Loucy (cell line): ENCODE measurements around the gene SLC27A3.

ENCODE experiments used
- H2AFZ ChIP-seq: fragments of 200-600 bp; sonication (generic); 2 replicates; pipeline ENCODE4 v1.6.0; 2016; ENCODE audit warnings: antibody characterized with exemption, mild to moderate bottlenecking, low read length, moderate library complexity
- H3F3A ChIP-seq: fragments of 200-600 bp; 2 replicates; pipeline ENCODE4 v1.6.0; 2016; ENCODE audit warnings: antibody characterized with exemption, low read depth, mild to moderate bottlenecking
- H3K27me3 ChIP-seq: fragments of 200-600 bp; sonication (generic); 2 replicates; pipeline ENCODE4 v1.6.1; 2014; ENCODE audit warnings: low read length, mild to moderate bottlenecking; ENCODE audit not compliant: insufficient read depth, poor library complexity, severe bottlenecking
- H3K36me3 ChIP-seq: fragments of 200-600 bp; sonication (generic); 2 replicates; pipeline ENCODE4 v1.6.1; 2016; ENCODE audit warnings: low read length; ENCODE audit not compliant: insufficient read depth
- H3K4me1 ChIP-seq: fragments of 200-600 bp; sonication (generic); 2 replicates; pipeline ENCODE4 v1.5.1; 2014; ENCODE audit warnings: low read length, mild to moderate bottlenecking; ENCODE audit not compliant: insufficient read depth, poor library complexity, severe bottlenecking
- H3K4me2 ChIP-seq: fragments of 200-600 bp; sonication (generic); 2 replicates; pipeline ENCODE4 v1.6.0; 2014; ENCODE audit warnings: antibody characterized with exemption, low read length, low read depth, mild to moderate bottlenecking; ENCODE audit not compliant: poor library complexity, severe bottlenecking
- H3K4me3 ChIP-seq: fragments of 200-600 bp; sonication (generic); 2 replicates; pipeline ENCODE4 v1.5.1; 2014; ENCODE audit warnings: low read length, mild to moderate bottlenecking, mixed read lengths; ENCODE audit not compliant: poor library complexity, severe bottlenecking
- H3K79me2 ChIP-seq: fragments of 200-600 bp; sonication (generic); 2 replicates; pipeline ENCODE4 v1.6.1; 2014; ENCODE audit warnings: low read length; ENCODE audit not compliant: insufficient read depth
- H3K9ac ChIP-seq: fragments of 200-600 bp; sonication (generic); 2 replicates; pipeline ENCODE4 v1.6.0; 2014; ENCODE audit warnings: mild to moderate bottlenecking, low read depth, low read length, moderate library complexity; ENCODE audit not compliant: poor library complexity, severe bottlenecking
- H3K9me2 ChIP-seq: fragments of 200-600 bp; sonication (generic); replicated peaks from 2 replicates; pipeline ENCODE4 v1.6.1; 2016; ENCODE audit warnings: low read depth, low read length, mixed read lengths
- H3K9me3 ChIP-seq: fragments of 200-600 bp; sonication (generic); 2 replicates; pipeline ENCODE4 v1.6.1; 2014; ENCODE audit warnings: mild to moderate bottlenecking, antibody characterized with exemption, low read length, low read depth; ENCODE audit not compliant: insufficient read depth
- H4K20me1 ChIP-seq: fragments of 200-600 bp; sonication (generic); 2 replicates; pipeline ENCODE4 v1.6.0; 2014; ENCODE audit warnings: antibody characterized with exemption, low read length, mild to moderate bottlenecking; ENCODE audit not compliant: insufficient read depth, poor library complexity, severe bottlenecking
- EZH2phosphoT487 ChIP-seq: fragments of 200-600 bp; IDR thresholded peaks from 2 replicates; pipeline ENCODE4 v1.6.1; 2018; ENCODE audit warnings: antibody characterized with exemption, mild to moderate bottlenecking, moderate library complexity, borderline replicate concordance
- TF ChIP-seq, protein P1 (sequence below): fragments of 200-600 bp; sonication (generic); conservative IDR thresholded peaks from 2 replicates; pipeline ENCODE4 v1.5.1; 2014; ENCODE audit warnings: mild to moderate bottlenecking, antibody characterized with exemption, low read length

SLC27A3 gene

DNA sequence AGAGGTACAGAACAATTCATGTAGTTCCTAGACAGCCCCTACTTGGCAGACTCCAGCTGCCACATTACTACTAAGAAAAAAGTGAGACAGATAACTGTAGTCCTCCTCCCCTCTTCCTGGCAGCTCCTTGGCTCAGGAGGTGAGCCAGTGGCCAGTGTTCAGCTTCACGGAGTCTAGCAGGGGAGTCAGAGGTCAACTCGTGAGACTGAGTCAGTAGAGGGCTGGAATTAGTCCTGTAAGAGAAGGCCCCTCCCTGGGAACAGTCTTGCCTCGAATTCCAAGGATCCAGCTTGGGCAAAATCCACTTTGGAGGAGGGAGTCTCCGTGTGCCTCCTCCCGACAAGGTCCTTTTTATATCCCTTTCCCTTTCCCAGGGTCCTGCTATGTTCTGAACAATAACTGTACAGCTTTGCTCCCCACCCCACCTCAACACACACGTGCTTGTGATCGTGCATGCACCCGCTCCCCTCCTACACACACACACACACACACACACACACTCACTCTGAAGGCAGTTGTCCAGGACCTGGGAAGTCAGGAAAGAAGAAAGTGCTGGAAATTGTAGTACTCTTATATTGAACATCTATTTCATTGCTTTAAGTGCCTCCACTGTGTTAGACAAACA is 22.5 kb upstream of the SLC27A3 start:
- Histone ChIP-seq H3K9me3 (no peaks in the 10 kb centered on the region), H3K36me3 (peaks cover 82% of the 10 kb centered on the region; the same call in 1 of the 2 replicates), H3K27me3 (no peaks in the 10 kb centered on the region), H4K20me1 (no peaks in the 10 kb centered on the region), H3K4me3 (no peak overlapping the region), H3F3A (no peaks in the 10 kb centered on the region), H3K4me1 (no peaks in the 10 kb centered on the region), H2AFZ (no peak overlapping the region), H3K4me2 (no peak overlapping the region), H3K9me2 (no peaks in the 10 kb centered on the region), H3K79me2 (no peaks in the 10 kb centered on the region), H3K9ac (no peak overlapping the region)
- TF ChIP-seq EZH2phosphoT487 = no peak
- TF ChIP-seq, protein P1, sequence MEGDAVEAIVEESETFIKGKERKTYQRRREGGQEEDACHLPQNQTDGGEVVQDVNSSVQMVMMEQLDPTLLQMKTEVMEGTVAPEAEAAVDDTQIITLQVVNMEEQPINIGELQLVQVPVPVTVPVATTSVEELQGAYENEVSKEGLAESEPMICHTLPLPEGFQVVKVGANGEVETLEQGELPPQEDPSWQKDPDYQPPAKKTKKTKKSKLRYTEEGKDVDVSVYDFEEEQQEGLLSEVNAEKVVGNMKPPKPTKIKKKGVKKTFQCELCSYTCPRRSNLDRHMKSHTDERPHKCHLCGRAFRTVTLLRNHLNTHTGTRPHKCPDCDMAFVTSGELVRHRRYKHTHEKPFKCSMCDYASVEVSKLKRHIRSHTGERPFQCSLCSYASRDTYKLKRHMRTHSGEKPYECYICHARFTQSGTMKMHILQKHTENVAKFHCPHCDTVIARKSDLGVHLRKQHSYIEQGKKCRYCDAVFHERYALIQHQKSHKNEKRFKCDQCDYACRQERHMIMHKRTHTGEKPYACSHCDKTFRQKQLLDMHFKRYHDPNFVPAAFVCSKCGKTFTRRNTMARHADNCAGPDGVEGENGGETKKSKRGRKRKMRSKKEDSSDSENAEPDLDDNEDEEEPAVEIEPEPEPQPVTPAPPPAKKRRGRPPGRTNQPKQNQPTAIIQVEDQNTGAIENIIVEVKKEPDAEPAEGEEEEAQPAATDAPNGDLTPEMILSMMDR = no peak

- Histone ChIP-seq H3K36me3 (peaks cover 79% of the 10 kb centered on the region; the same call in 1 of the 2 replicates), H3K4me2 (no peak overlapping the region), H3K27me3 (no peaks in the 10 kb centered on the region), H4K20me1 (no peaks in the 10 kb centered on the region), H3K9me3 (no peaks in the 10 kb centered on the region), H3K4me1 (no peaks in the 10 kb centered on the region), H3K4me3 (no peak overlapping the region), H3F3A (no peaks in the 10 kb centered on the region), H3K9ac (no peak overlapping the region), H3K9me2 (no peaks in the 10 kb centered on the region), H3K79me2 (no peaks in the 10 kb centered on the region), H2AFZ (no peak overlapping the region)
- TF ChIP-seq, protein P1 = no peak
- no peak for TF ChIP-seq EZH2phosphoT487
These were observed 20.9 kb upstream of the SLC27A3 start for GRCh38 chr1:153754266-153754665.

GRCh38 chr1:153760440-153760839 is 14.8 kb upstream of the SLC27A3 start:
- H3K9me3 ChIP-seq = no peaks in the 10 kb centered on the region
- peaks cover 46% of the 10 kb centered on the region; the same call in 1 of the 2 replicates for H3K36me3 ChIP-seq
- no peaks in the 10 kb centered on the region for H3K27me3 ChIP-seq
- H3K9ac ChIP-seq = no peak overlapping the region
- no peaks in the 10 kb centered on the region for H3K4me1 ChIP-seq
- no peaks in the 10 kb centered on the region for H3K79me2 ChIP-seq
- H2AFZ ChIP-seq = no peak overlapping the region
- H3K9me2 ChIP-seq = no peaks in the 10 kb centered on the region
- H4K20me1 ChIP-seq = no peaks in the 10 kb centered on the region
- no peaks in the 10 kb centered on the region for H3F3A ChIP-seq
- no peak overlapping the region for H3K4me3 ChIP-seq
- H3K4me2 ChIP-seq = no peak overlapping the region
- TF ChIP-seq, protein P1 = no peak
- TF ChIP-seq EZH2phosphoT487 = no peak
